Kasumi-1 (cell line): ENCODE data around the gene ENOX2.

Experiments
- DNase-seq, 2 experiments: peaks; one replicate each; lab custom pipeline; 2025; lab: John Stamatoyannopoulos, UW

Gene ENOX2

DNA sequence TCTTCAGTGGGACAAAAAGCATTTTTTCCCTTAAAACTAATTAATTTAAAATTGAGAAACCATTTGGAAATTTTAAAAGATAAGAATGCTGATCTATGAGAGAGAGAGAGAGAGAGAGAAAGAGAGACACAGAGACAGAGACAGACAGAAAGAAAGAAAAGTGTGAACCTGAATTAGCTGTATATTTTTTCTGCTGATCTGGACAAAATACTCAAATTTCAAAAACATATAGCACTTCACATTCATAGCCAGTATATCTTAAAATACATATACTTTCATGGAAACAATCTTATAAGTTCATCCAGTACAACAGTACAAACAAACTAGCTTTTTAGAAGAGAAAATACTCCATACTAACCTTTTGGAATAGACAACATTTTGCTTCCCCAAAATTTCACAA lies 18.4 kb downstream of the ENOX2 start:
- no peak for DNase-seq

DNA sequence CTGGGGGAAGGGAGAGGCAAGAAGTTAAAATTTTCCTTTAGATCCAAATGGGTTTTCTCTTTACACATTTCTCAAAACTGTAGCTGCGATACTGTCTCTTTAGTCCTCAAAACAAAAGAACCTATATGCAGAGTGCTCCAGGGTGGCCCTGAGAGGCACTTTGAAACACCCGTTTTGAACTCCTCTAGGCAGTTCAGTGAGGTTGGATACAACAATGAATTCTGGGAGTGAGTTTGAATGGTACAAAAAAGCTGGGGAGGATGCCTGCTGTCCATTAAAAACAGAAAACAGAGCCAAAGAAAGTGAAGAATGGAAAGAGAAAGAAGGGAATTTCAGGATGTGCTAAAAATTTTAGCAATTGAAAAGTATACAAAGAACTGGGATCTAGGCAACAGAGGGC lies 23.1 kb downstream of the ENOX2 start:
- no peak for DNase-seq

DNA sequence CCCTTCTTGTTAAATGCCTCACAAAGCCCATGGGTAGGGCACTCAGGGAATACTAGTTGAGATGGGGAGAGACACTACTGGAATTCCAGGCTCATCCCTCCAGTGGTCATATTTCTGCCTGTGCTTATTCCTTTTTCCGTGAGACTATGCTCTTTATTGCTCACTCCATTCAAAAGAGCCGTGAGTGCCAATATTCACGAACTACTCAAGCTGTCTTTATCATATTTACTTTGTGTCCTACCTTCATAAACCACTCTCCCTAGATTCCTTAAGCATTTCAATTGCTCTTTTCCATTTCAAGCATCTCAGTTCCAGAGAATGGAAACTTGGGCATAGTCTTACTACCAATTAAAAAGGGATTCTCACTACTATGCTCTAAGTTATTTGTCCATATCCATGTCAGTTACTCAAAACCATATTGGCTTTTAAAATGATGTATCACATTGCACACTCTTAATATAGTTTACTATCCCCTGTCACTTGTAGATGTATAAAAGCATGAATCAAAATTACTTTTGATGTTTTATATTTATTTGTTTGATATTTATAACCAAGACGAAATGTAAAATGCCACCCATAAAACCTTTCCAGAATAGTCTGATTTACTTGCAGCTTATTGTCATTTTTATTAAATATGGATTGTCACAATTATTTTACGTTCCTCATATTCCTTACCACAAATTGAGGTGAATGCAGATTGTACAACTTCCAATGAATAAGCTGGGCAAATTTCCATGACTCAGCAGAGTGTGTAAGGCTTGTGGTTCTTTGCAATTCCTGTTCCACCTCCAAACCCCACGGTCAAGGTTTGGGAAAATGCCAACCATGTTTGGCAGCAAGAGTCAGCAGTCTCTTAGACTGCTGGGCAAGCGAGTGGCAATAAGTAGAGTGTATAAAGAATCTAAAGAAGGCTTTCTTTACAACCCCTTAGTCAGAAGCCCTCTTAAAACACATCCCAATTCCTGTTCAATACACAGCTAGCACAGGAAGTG lies 24.4 kb downstream of the ENOX2 start:
- no peak for DNase-seq

DNA sequence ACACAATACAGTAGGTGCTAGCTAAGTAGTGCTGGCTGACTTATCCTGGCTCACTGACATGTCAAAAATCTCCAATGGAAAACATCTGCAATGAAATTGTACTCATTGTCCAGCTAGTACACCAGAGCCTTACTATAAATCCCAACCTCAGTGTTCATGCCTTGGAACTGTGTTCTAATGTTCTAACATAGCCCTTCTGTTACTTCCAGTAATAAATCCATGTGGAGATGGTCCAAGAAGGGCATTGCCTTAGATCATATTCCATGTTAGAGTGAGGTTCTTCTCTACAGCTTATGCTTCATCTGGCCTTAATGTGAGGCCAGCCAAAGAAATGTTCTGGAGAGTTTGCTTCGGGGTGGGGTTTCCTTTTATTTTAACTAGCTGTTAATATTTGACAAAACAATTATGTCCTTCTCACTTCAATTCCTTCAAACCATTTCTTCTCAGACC lies 25.1 kb downstream of the ENOX2 start:
- no peak for DNase-seq

DNA sequence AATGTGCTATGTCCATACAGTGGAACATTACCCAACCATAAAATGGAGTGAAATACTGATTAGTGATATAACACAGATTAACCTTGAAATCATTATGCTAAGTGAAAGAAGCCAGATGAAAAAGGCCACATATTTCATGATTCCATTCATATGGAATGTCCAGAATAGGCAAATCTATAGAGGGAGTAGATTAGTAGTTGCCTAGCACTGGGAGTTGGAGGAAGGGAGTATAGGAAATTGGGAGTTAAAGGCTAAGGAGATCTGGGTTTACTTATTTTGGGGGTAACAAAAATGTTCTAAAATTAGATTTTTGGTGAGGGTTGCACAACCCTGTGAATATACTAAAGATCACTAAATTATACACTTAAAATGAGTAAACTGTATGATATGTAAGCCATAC lies 26.8 kb downstream of the ENOX2 start:
- no peak for DNase-seq

DNA sequence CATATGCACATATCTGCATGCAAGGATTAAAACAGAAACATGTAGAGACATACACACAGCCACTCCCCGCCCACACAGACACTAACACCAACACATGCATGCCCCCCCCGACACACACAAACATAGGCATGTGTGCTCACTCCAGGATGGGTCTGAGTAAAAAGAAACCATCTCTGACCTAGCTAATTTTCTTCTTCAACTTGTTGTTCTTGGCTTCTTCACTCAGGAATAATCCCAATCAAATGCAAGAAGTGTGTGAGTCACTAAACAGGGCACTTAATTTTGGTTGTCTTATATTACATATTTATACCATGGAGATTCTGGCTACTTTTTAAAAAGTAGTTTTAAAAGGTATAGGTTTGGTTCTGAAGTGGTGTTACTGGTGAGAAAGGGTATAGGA lies 28.3 kb downstream of the ENOX2 start:
- no peak for DNase-seq

DNA sequence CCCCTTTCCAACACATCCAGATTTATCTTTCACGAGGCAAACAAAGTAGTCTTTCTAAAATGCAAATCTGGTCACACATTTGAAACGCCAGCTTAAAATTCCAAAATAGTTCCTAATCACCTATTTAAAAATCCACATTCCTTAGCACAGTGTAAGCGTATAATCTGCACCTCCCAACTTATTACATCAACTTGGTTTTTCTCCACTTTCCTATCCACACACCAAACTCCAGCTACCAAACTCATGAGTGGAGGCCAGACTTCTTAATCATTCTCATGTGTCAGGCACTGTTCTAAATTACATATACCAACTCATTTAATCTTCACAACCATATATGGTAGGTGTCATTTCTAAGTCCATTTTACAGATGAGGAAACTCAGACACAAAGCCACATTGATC lies 33.8 kb downstream of the ENOX2 start:
- no peak for DNase-seq

DNA sequence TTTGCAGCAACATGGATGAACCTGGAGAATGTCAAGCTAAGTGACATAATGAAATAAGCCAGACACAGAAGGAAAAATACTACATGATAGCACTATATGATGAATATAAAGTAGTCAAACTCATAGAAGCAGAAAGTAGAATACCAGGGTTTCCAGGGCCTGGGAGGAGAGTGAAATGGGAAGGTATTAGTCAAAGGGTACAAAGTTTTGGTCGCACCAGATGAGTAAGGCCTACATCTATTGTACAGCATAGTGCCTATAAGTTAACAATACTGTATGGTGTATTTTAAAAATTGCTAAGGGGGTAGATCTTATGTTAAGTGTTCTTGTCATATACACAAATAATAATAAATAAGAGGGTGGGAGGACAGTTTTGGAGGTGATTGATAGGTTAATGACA lies 41.5 kb downstream of the ENOX2 start:
- DNase-seq, result no peak

DNA sequence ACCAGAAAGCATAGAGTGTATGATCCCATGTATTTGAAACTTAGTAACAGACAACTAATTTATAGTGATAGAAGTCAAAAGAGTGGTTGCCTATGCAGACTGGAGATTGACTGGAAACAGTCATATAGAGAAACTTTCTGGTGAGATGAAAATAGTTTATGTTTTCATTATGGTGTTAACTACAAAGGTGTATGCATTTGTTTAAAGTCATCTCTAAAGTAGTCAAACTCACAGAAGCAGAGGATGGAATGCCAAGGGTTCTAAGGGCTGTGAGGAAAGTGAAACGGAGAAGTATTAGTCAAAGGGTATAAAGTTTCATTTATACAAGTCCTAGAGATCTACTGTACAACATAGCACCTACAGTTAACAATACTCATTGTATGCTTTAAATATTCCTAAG lies 45.8 kb downstream of the ENOX2 start:
- DNase-seq, result no peak

DNA sequence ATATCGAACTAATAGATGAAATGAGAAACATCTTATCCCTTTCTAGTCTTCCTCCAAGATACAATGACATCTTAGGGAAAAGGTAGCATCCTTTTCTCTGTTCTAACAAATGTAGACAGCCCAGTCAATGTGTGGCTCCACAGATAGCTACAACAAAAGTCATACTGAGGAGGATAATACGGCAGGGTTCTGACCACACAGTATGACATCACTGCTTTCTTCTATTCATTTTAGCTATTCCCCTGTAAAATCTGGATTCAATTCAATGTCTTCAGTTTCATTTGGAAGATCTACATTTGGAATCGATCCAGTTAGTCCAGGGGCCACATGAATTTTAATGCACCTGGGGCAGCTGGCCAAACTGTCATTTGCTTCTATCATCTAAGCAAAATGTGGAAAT lies 51.4 kb downstream of the ENOX2 start:
- DNase-seq, result no peak

DNA sequence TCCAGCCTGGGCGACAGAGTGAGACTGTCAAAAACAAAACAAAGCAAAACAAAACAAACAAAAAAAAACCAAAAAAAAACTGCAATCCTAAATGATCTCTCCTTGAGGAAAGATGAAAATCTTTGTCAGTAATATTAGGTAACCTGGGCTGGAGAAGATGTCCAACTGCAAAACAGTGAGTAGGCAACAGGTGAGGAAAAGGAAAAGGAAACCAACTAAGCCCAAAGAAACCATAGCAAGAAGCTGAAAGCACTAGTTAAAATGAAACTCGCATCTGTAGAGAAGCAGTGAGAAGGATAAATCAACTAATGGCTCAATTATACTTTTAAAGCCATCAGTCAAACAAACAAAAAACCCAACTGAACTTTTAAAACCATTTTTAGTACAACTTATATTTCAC lies 54.2 kb downstream of the ENOX2 start:
- DNase-seq, result no peak

DNA sequence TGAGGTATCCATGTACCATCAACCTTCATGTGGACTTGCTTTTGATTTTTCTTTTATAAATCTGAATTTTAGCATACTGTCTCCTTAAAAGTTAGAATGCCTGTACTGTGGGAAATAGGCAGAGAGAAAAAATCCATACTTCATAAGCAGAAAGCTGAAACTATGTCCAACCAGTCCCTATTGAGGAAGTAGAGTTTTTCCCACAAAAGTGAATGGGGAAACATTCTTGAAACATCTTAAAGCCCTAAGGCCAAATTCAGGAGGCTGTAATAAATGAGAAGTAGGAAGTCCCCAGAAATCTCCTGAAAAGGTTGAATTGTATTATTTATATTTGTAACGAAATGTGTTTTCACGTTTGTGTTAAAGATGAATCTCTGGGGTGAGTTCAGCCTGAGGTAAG lies 56.3 kb downstream of the ENOX2 start:
- no peak for DNase-seq

DNA sequence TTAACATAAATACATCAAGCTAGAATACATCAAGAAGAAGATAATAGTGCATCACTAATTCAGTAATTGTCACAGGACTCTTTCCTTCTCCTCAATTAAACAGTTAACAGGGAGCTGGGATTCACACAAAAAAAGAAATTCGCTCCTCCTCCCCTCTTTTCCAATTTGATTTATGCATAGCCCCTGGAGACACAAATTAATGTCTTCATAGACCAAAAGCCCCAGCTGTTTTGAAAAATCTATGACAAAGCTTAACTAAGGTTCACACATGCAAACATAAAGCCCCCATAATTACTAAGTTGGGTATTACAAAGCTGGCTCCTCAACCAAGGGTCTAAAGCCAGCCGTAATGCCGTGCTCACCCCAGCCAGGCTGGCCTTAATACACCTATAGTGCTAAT lies 61.2 kb downstream of the ENOX2 start:
- no peak for DNase-seq

DNA sequence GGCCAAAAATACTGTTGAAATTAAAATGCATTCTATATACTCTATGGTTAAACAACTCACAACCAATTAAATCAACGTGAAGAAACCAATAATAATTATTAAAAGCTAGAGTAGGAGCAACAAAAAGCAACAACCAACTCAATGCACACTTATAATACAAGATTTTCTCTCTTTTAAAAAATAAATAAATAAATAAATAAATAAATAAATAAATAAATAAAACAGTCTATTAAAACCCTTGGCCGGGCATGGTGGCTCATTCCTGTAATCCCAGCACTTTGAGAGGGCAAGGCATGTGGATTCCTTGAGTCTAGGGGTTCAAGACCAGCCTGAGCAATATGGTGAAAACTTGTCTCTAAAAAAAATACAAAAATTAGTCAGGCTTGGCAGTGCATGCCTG lies 62.7 kb downstream of the ENOX2 start:
- DNase-seq, result no peak

DNA sequence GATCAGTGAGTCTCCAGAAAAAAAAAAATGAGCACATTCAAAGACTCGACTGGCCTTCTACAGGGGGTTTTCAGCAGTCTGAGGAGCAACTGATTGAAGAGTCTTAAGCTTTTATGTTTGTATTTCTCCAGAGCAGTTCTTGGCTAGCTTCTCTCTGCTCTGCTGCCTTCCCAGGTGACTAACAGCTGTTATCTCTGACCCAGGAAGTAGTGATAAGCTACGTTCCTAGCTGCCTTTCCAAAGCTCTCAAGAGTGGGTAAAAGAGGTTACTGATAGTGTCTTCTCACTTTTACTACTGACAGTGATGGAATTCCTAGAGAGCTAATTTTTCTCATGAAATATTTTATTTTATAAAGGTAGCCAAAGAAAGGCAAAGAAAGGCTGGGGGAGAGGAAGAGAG lies 66.6 kb downstream of the ENOX2 start:
- DNase-seq, result no peak

DNA sequence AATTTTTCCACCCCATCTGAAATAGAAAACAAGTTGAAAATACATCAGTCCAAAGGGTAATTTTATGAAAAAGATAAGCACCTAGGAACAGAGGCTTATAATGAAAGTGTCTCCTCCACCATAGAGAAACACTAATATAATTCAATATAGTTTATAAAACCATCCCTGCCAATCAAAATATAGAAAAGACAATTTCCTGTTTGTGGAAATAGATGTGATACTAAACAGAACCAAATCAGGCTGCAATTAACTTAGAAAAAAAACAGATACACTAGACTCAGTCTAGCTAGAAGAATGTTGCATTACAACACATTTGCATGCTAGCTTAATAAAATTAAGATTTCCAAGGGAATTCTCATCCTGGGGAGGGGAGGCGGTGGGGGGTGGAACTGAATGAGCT lies 68.2 kb downstream of the ENOX2 start:
- no peak for DNase-seq

DNA sequence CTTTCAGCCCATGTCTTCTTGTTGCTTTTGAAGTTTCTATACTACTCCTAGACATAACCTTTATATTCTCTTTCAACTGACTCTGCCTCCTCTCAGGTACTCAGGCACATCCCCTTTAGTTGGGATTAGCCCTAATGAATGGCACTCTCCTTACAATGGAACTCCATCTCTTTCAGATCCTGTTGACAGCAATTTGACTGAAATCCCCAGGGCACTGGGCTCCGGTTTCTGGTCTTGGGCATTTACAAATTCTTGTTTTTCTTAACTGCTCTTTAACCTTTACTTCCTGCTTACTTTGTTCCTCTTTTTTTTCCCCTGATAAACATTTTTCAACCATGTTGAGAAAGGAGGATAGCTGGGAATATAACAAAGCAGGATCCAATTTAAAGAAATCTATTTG lies 68.9 kb downstream of the ENOX2 start:
- DNase-seq, result peak in 1 of 2 experiments; percentile 0

DNA sequence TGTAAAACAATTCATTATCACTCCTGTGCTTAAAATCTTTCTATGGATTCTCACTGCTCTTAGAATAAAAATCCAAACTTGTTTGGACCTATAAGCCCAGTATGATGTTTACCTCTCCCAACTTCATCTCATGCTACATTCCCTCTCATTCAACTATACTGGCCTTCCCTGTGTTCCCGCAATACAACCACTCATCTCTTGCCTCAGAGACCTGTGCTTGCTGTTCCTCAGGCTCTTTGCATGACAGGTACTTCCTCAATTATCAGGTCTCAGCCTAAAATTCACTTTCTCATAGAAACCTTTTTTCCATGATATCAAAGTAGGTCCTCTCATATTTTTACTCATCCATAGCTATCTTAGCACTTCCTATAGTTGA lies 71.7 kb downstream of the ENOX2 start:
- DNase-seq, result no peak

DNA sequence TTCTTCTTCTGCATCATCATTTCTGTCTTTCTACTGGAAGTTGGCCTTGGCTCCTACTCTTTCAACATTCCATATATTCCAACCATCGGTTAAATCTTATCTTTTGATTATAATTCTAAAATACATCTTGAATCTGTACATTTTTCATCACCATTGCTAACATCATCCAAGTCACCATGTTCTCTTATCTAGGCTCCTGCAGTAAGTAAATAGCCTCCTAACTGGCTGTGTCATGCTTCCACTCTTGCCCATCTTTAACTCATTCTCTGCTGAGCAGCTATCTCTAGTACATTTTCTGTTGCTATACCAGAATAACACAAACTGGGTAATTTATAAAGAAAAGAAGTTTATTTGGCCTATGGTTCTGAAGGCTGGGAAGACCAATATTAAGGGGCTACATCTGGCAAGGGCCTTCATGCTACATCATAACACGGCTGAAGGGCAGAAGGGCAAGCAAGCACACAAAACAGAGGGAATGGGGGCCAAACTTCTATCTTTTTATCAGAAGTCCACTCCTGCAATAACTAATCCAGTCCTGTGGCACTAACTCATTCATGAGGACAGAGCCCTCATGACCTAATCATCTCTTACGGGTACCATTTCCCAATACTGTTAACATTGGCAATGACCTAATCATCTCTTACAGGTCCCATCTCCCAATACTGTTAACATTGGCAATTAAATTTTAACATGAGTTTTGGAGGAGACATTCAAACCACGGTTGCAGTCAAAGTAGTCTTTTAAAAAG lies 72.2 kb downstream of the ENOX2 start:
- DNase-seq, result no peak

DNA sequence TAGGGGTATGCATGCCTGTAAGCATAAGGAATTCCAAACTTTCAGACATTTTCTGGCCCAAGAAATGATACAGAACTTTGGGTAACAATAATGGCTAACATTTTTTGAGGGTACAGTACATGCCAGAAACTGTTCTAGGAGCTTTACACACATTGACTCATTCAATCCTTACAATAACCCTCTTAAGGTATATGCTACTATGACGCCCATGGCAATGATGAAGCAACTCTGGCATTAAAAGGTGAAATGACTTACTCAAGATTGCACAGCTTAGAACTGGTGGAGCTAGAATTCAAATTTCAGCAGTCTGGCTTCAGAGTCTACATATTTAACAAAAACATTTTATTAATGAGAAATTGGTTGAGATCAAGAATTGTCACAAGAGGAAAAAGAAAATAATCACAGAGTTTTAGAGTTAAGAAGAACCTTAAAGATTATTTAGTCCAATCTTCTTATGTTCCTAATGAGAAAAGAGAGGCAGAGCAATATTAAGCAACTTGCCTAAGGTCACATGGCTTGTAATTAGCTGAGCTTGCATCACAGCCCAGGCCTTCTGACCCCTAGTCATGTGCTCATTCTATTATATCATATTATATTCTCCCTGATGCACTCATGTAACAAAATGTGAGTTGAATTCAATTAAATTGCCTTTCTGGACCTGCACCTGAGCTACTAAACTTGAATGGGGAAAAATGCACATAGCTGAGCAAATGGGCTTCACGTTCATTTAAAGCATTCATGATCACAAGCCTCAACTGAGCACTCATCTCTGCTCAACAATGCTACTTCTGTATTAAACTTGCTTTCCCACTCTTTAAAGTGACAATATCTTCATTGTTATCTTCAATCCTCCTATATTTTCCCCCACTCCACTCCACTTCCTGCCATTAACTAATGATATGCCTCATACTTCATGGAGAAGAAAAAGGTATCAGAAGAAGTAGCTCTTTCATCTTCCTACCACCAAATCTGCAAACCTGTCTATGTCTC lies 73.2 kb downstream of the ENOX2 start:
- DNase-seq, result no peak

DNA sequence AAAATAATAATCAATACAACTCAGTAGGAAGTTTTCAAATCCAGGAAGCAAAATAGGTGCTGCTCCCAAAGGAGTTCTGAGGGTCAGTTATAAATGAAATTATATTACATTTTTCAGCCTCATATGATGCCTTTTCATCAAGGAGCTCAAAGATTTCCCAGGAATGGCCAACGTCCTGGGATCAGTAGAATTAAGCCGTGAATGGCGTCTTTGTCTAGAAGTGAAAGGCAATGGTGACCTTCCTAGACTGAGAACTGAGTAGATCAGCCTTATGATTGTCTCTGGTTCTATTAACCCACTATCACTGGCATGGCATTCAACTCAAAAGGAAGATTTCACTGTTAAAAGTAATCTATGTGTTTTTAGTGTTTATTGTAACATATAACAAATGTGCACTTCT lies 74.4 kb downstream of the ENOX2 start:
- no peak for DNase-seq

DNA sequence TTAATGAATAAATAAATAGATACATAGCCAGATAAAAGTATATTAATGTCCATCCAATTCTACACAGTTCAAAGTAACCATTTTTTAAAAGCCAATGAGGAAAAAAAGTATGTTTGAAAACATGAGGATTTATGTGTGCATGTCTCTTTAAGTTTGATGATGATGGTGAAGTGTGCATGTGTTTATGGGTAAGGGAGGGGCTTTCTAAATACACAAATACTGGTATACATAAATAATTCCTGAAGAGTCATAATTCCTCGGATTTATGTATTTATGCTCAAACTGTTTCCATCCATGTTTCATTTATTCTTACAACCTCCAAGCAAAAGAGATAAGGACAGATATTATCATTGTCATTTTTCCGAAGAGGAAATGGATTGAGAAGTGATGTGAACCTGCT lies 75.4 kb downstream of the ENOX2 start:
- DNase-seq, result no peak
